Transverse colon (tissue), 4 donors: Measurements from ENCODE around the gene CPZ. TPM values are rescaled to one million over a fixed set of nuclear protein-coding genes. Genes with fewer than 3 reads are reported as not detected.

ENCODE experiments used
- DNase-seq: peaks from one replicate; pipeline ENCODE4 v3.0.0-alpha.2; 2019
- H3K27ac ChIP-seq, 4 donors: fragments of 200-600 bp; sonication (generic); 2 replicates each; pipeline ENCODE4 v1.5.1; 2016 to 2018; ENCODE audit warnings: inconsistent platforms in 4 of 4
- H3K27me3 ChIP-seq: fragments of 200-600 bp; sonication (generic); 2 replicates; pipeline ENCODE4 v1.5.1; 2017; ENCODE audit warnings: inconsistent platforms
- H3K36me3 ChIP-seq, 4 donors: fragments of 200-600 bp; sonication (generic); 2 replicates each; pipeline ENCODE4 v1.5.1; 2017 to 2019; ENCODE audit warnings: inconsistent platforms in 4 of 4
- H3K4me1 ChIP-seq, 4 donors: fragments of 200-600 bp; sonication (generic); 2 replicates each; pipeline ENCODE4 v1.5.1; 2017 to 2020; ENCODE audit warnings: inconsistent platforms in 4 of 4
- H3K4me3 ChIP-seq, 4 donors: fragments of 200-600 bp; sonication (generic); 1 replicate in 1 of 4; 2 replicates in 3 of 4; pipeline versions ENCODE4 v1.5.1 to v1.6.1; 2017 to 2019; ENCODE audit warnings: inconsistent platforms in 4 of 4
- H3K9me3 ChIP-seq, 2 donors: fragments of 200-600 bp; sonication (generic); 2 replicates each; pipeline ENCODE4 v1.5.1; 2017 to 2019; ENCODE audit warnings: inconsistent platforms in 2 of 2
- CTCF ChIP-seq, 5 experiments: fragments of 200-600 bp in 3 of 5; fragments of 450-650 bp in 2 of 5; sonication (generic) in 3 of 5; IDR thresholded peaks; 1 replicate in 2 of 5; 2 replicates in 3 of 5; pipeline ENCODE4 v1.5.1; 2016 to 2017; ENCODE audit warnings: antibody characterized with exemption in 5 of 5, inconsistent platforms in 3 of 5, mild to moderate bottlenecking in 2 of 5, moderate library complexity in 1 of 5
- EP300 ChIP-seq: sonication (generic); formaldehyde crosslinking; IDR thresholded peaks from one replicate; pipeline ENCODE4 v1.6.1; 2017; ENCODE audit warnings: antibody characterized with exemption, low read depth
- POLR2A ChIP-seq: fragments of 450-650 bp; IDR thresholded peaks from one replicate; pipeline ENCODE4 v1.6.1; 2016; ENCODE audit warnings: antibody characterized with exemption, mild to moderate bottlenecking, moderate library complexity
- POLR2AphosphoS5 ChIP-seq, 3 donors: sonication (generic); formaldehyde crosslinking; IDR thresholded peaks; one replicate each; pipeline ENCODE4 v1.6.1; 2016; ENCODE audit warnings: antibody characterized with exemption in 3 of 3
- WGBS, 2 donors: methylation state at CpG; one replicate each; pipeline ENCODE4 v1.1.5; 2018; ENCODE audit warnings: low coverage in 1 of 2; 5-methylcytosine and 5-hydroxymethylcytosine counted together
- in situ Hi-C, 4 donors: fragments of 200-750 bp; cut with MboI; loops; one replicate each; pipeline versions ENCODE4 v1.15.0 to v1.15.1; 2017; ENCODE audit warnings: low sequenced_read_pairs in 3 of 4, low pct_ligation_motif_present in 1 of 4, low pct_unique_long_range_greater_than_20kb in 1 of 4
- intact Hi-C: fragments of 100-400 bp; cut with DNase I; formaldehyde crosslinking; loops from one replicate; pipeline ENCODE4 v1.15.1; 2023; ENCODE audit warnings: low total_unique reads
- total RNA-seq, 4 donors: library from RNA; depleted of rRNA; stranded (reverse); fragments of >200 nt; gene quantifications; one replicate each; pipeline ENCODE4 v1.1.0, GENCODE V29; 2016

Gene CPZ
- total RNA-seq, 4 donors from 2014 or later: 0.96 to 2.1 TPM; not detected in 2

GRCh38 chr4:8664976-8665375, 72.4 kb downstream of the CPZ start:
- TF ChIP-seq EP300 (no peak), CTCF (IDR thresholded peaks at IDR 0.05) (no peak), POLR2AphosphoS5 (IDR thresholded peaks at IDR 0.05) (no peak)
- Histone ChIP-seq H3K36me3 (no peaks in the 10 kb centered on the region), H3K4me3 (no peak overlapping the region), H3K4me1 (no peaks in the 10 kb centered on the region), H3K27me3 (peaks cover 46% of the 10 kb centered on the region), H3K27ac (no peak overlapping the region), H3K9me3 (no peaks in the 10 kb centered on the region)
- in situ Hi-C loops: no loop called here
- WGBS, 2 donors: 46 to 48% methylated on average over 4 to 8 of the region's 8 CpGs
- intact Hi-C loops: no loop called here
- no peak for DNase-seq

- DNase-seq: no peak
- Histone ChIP-seq H3K9me3 (no peaks in the 10 kb centered on the region), H3K4me1 (no peaks in the 10 kb centered on the region), H3K27ac (no peak overlapping the region), H3K4me3 (no peak overlapping the region), H3K27me3 (peaks cover 39% of the 10 kb centered on the region), H3K36me3 (no peaks in the 10 kb centered on the region)
- 72 to 74% methylated on average over 4 to 19 of the region's 19 CpGs for WGBS, 2 donors
- intact Hi-C loops (no loop called here), in situ Hi-C loops (no loop called here)
- TF ChIP-seq CTCF (IDR thresholded peaks at IDR 0.05): no peak
- TF ChIP-seq POLR2A: no peak
- no peak for TF ChIP-seq EP300
- no peak for TF ChIP-seq POLR2AphosphoS5 (IDR thresholded peaks at IDR 0.05)
These were observed 73.1 kb downstream of the CPZ start for GRCh38 chr4:8665406-8666360.

GRCh38 chr4:8666581-8666980, 74.0 kb downstream of the CPZ start:
- H3K9me3 ChIP-seq: no peaks in the 10 kb centered on the region
- in situ Hi-C loops: no loop called here
- peaks cover 35% of the 10 kb centered on the region for H3K27me3 ChIP-seq
- 73% methylated on average over 6 of the region's 6 CpGs; no CpG with 5 or more reads in 1 of the 2 donors for WGBS, 2 donors
- H3K27ac ChIP-seq: no peak overlapping the region
- DNase-seq: no peak
- TF ChIP-seq CTCF (IDR thresholded peaks at IDR 0.05) (no peak), POLR2A (no peak), EP300 (no peak), POLR2AphosphoS5 (IDR thresholded peaks at IDR 0.05) (no peak)
- intact Hi-C loops: no loop called here
- no peak overlapping the region for H3K4me3 ChIP-seq
- no peaks in the 10 kb centered on the region for H3K4me1 ChIP-seq
- H3K36me3 ChIP-seq: no peaks in the 10 kb centered on the region

Other genes with a start within 250 kb of the CPZ start
- 100 to 1,000 TPM in 1 of 4 donors, 10 to 100 TPM in 3; 18.7 to 104 (median 31.3) TPM for gene ACOX3, start 152.0 kb upstream of the CPZ start, total RNA-seq
- gene TRMT44, start 152.0 kb upstream of the CPZ start, total RNA-seq: 100 to 1,000 TPM in 1 of 4 donors, 10 to 100 TPM in 3; 19.1 to 190 (median 29.7) TPM
- gene GPR78, start 12.4 kb upstream of the CPZ start, total RNA-seq: under 1 TPM in 1 of 4 donors, not detected in 3; 0.14 TPM